Astrocyte (in vitro differentiated cells and primary cell): ENCODE data around the gene CD247.

Experiments
- EZH2 ChIP-seq: IDR thresholded peaks from 2 replicates; pipeline ENCODE4 v1.6.1; 2012; ENCODE audit warnings: mild to moderate bottlenecking, low read length, inconsistent platforms; ENCODE audit not compliant: insufficient read depth
- TF ChIP-seq, protein P1 (sequence below): IDR thresholded peaks from 2 replicates; pipeline ENCODE4 v1.5.1; 2011; ENCODE audit warnings: low read depth, mild to moderate bottlenecking, inconsistent platforms, low read length, moderate library complexity; ENCODE audit not compliant: insufficient read depth

DNA sequence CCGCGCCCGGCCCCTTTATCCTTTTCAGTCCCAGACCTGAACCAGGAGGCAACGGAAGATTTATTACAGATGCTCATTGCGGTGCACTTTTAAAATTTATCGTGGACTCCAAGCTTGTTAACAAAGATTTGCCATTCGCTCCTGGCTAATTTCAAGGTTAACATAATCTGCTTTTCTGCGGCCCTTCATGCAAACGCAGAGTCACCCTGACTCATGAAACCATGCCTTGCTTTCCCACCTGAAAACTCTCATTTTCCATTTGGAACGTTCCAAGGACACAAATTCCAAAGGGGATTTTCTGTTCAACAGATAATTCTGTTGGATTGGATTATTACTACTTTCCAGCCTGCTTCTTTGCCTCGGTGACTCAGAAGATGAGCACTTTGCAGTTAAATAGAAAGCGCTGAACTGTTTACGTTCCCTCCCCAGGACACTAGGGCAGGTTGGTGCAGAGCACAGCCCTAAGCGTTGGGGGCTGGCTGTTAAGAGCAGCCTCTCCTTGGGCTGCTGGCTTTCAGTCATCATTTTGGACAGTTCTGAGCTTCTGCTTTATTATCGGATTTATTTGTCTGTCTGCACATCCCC, 51.1 kb downstream of the CD247 start:
- TF ChIP-seq, protein P1, sequence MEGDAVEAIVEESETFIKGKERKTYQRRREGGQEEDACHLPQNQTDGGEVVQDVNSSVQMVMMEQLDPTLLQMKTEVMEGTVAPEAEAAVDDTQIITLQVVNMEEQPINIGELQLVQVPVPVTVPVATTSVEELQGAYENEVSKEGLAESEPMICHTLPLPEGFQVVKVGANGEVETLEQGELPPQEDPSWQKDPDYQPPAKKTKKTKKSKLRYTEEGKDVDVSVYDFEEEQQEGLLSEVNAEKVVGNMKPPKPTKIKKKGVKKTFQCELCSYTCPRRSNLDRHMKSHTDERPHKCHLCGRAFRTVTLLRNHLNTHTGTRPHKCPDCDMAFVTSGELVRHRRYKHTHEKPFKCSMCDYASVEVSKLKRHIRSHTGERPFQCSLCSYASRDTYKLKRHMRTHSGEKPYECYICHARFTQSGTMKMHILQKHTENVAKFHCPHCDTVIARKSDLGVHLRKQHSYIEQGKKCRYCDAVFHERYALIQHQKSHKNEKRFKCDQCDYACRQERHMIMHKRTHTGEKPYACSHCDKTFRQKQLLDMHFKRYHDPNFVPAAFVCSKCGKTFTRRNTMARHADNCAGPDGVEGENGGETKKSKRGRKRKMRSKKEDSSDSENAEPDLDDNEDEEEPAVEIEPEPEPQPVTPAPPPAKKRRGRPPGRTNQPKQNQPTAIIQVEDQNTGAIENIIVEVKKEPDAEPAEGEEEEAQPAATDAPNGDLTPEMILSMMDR = no peak
- TF ChIP-seq EZH2 = no peak
